ENCODE results near the gene TNFSF11.

DNA sequence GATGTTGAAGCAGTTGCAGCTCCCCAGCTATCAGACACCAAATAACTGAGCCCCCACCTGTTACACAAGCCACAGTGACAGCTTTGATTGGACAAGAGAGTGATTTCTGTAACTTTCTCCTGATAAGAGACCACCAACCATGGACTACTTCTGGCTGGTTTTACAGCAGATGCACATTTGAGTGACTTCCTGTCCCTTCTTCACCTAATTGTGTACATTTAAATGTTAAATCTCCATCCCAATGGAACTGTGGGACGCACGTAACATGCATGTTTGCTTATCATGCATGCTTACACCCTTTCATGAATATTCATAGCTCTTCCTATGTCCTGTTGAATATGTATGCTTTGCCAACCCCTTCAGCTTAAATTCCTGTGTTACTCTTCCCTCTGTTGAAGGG is 6.0 kb upstream of the TNFSF11 start:
- TF ChIP-seq GATA1 (IDR thresholded peaks at IDR 0.05; ENCODE audit: low read depth, low read length), result no peak
- TF ChIP-seq POLR2A (IDR thresholded peaks at IDR 0.05; ENCODE audit: low read length), result no peak

All from erythroblast (primary cell).